GM18873 (cell line): ENCODE results near the gene RAPGEF3.

ENCODE experiments used
- ATAC-seq: cut with Tn5 transposase; IDR thresholded peaks from one replicate; pipeline ENCODE4 v1.9.1; 2021; ENCODE audit warnings: mild to moderate bottlenecking, moderate library complexity, moderate number of reproducible peaks; ENCODE audit not compliant: unreplicated experiment, low FRiP score

The RAPGEF3 gene

DNA sequence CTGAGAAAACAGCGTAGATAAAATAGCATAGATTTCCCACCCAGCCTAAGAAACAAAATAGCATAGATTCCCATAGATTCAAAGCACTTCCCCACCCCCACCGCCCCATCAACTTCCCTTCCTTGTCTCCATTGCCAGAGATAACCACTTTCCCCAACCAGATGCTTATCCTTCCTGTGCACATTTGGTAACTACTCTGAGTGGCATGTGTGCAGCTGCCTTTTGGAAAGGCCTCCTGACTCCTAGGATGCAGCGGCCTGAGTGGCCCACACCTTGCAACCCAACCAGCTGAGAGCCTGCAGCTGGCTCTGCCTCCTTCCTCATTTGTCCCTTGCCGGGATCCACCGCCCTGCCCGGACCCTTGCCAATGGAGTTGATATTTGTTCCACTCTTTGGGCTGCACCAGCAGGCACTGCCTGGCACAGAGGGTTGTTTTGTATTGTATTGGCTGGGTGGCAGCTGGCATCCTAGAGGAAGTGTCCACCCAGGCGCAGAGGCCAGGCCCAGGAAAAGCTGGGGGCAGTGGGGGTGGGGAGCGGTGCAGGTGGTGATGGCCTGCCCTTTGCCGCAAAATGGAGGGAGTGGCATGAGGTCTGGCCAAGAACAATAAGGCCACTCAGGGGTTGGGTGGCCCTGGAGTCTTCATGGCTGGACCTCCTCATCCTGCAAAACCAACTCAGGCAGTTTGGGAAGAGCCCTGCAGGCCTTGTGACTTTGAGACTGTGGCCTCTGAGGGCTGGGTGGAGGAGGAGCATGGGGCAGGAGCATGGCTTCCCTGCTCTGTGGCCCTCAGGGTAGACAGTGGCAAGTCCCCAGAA is 19.3 kb upstream of the RAPGEF3 start:
- no peak for ATAC-seq

DNA sequence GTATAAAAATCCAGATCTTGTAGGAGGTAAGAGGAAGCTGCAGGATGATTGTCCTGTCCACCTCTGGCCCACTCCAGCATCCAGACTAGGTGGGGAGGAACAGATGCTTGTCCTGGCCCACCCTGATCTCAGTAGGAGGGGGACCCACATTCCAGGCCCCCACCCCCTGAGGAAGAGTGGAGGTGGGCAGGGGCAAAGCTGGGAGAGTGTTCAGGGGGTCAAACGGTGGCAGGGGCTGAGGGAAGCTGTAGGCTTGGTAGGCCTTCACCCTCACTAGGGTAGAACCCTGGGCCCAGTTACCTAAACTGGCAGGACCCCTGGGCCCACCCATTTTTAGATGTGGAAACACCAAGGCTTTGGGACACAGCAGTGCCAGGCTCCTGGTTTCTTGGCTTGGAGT is 18.5 kb upstream of the RAPGEF3 start:
- ATAC-seq: no peak

DNA sequence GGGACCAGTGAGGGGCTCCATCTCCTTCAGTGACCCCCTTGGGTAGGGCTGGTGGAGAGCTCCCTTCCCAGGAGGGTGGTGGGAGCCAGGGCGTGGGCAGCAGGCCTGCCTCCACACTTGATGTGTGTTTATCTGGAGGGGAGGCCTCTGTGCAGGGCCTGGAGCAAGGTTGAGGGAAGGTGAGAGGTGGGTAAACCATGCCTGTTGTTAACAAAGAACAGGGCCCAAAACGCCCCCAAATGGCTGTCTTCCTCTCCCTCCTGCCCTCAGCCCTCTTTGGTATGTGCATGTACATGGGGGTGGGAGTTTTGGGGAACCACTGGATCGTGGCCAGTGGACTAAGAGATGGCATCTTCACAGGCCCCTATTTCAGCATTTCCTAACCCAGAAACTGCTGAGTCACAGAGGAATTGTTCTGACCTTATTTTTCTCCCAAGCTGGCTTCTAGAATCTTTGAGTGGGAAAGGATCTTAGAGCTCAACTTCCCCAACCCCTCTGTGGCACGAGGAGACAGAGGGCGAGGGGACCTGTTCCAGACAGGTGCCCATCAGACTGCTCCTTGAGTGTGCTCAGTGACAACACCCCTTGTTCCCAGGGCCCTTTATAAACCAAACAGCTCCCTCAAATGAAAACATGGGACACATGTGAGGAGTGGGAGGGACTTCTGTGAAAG is 17.9 kb upstream of the RAPGEF3 start:
- no peak for ATAC-seq

DNA sequence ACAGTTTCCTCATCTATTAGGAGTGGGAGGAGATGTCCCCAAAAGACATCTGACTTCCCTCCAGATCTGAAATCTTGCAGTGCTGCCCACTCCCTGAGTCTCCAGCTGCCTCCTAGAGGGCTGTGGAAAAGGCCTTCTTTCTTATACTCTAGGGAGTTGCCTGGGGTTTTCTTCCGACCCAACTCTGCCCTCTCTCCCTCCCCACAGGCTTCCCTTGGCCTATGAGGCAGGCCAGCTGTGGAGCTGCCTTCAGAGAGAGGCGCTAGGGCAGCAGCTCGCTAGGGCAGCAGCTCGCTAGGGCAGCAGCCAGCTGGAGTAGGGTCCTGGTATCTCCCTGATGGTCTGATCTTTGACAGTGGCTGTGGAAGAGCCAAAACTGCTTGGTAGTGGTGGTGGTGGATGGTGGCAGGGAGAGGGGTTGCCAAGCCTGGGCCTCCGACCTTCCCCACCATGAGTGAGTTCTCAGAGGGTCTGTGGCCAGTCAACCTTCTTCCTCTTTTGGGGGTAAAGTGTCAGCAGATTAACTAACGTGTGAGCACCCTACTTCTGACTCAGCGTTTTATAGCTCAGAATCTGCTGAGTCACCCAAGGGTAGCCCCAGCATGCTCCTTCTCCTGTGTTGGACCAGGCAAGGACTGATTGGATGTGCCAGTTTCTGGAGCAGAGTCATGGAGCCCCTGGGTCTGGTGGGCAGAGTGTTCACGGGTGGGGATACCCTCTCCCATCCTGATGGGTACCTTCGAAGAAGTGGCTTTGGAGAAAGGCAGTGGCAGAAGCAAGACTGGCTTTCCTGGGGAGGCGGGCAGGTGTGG is 16.6 kb upstream of the RAPGEF3 start:
- no peak for ATAC-seq

DNA sequence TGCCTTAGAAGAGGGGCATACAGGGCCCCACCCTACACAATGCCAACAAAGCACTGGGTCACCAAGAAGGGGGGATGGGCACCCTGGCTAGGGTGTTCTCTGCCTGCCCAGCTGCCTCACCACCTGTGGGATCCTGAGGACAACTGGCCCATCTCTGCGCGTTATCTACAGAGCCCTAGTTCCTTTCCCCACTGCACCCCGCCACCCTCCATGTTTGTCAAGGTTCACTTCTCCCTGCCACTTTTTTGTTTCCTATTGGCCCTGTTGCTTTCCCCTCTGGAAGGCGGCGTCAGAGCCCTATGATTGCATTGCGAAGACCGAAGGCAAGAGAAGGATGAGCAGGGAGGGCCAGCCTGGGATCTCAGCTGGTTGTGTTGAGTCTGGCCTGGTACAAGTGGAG is 16.0 kb upstream of the RAPGEF3 start:
- no peak for ATAC-seq

DNA sequence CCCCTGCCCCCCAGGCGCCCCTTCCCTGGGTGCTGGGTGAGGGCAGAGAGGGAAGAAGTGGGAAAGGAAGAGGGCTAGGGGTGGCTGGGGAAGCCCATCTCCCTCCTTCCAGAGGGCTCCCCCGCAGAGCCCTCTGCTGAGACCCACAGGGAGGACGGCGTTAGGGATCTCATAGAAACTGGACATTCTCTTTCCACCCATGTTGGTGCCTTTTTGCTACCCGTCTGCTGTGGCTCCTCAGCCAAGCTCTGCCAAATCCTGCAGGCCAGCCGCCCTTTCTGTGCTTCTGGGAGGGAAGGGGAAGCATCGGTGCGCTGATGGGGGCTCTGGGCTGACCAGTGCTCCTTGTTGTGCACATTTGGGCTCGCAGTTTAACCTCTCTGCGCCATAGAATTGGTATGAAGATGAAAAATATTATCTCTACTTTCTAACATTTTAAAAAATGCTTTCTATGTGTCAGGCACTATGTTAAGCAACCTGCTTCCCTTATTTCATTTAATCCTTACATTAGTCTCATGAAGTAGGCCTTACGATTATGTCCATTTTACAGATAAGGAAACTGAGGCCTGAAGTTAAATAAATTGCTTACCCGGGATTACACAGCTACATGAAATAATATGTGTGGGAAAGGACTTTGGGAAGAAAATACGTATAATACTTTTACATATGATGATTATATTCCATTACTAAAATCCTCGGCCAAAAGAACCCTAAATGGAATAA is 15.3 kb upstream of the RAPGEF3 start:
- no peak for ATAC-seq

DNA sequence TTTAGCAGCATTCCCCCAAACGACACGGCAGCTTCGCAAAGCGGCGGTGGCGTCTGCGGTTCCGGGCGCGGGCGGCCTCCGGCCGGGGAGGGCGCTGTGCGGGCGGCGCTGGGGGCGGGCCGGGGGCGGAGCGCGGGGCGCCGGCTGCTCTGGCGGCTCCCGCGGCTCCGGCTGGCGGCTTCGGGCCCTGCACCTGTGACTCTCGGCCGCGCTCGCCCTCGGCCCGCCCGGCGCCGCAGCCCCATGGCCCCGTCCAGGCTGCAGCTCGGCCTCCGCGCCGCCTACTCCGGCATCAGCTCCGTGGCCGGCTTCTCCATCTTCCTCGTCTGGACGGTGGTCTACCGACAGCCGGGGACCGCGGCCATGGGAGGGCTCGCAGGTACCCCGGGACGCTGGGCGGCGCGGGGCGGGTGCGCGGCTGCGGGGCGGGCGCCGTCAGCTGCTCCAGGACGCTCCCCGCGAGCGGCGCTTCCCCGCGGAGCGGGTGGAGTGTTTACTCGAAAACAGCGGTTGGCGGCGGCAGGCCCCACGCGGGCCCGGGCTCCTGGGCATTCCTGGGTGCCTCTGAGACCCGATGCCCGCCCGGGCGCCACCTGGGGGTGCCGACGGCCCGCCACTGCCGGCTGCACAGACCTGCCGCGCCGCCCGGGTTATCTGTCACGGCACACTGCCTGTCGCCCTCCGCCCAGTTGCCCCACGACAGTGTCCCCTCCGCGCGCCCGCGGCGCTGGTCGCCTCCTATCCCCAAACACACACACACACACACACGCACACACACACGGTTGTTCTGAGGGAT is 14.6 kb upstream of the RAPGEF3 start, which contains the start of gene SLC48A1:
Gene SLC48A1, plus strand, starts transcription at position 177 of the 796 bp plus-strand sequence. Its CDS starts 67 bp downstream, at position 244.
- ATAC-seq: peak; percentile 64

DNA sequence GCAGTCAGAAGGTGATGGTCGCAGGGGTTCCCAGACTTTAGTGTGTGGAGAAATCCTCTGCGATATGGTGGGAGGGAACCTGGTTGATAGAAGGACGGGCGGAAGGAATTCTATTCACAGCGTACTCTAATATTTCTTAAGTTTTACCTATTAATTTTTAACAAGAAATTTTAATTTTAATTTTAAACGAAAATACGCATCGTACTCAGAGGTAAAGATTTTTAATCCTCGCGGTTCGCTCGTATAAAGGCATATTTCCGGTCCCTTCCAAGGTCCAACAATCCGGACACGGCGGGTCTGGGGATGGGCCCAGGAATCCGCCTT is 14.0 kb upstream of the RAPGEF3 start:
- no peak for ATAC-seq

DNA sequence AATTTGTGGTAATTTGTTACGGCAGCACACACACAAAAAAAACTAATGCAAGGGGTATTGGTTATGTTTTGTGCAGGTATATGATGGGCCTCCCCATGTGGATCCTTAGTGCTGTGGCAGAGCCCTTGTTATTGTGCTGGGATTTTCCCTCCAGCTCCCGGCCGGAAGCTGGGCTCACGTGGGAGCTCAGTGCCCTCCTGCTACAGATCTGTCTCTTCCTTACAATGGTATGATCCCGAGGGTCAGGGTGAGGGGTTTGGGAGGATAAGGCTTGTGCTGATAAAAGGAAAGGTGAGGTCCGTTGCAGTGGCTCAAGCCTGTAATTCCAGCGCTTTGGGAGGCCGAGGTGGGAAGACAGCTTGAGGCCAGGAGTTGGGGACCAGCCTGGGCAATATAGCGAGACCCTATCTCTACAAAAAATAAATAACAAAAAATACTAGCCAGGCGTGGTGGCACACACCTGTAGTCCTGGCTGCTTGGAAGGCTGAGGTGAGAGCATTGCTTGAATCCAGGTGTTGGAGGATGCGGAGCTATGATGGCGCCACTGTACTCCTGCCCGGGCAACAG is 13.5 kb upstream of the RAPGEF3 start:
- ATAC-seq: no peak

DNA sequence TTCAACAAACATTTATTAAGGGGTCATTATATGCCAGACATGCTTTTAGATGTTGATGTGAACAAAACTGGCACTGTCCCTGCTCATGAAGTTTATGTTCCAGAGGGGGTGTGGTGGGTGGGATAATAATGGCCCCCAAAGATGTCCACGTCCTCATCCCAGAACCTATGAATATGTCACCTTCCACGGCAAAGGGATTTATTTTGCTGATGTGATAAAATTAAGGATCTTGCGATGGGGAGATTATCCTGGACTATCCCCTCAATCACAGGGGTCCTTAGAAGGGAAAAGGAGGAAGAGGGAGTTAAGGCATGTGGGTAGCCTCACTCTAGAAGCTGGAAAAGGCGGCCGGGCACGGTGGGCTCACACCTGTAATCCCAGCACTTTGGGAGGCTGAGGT is 12.6 kb upstream of the RAPGEF3 start:
- no peak for ATAC-seq

DNA sequence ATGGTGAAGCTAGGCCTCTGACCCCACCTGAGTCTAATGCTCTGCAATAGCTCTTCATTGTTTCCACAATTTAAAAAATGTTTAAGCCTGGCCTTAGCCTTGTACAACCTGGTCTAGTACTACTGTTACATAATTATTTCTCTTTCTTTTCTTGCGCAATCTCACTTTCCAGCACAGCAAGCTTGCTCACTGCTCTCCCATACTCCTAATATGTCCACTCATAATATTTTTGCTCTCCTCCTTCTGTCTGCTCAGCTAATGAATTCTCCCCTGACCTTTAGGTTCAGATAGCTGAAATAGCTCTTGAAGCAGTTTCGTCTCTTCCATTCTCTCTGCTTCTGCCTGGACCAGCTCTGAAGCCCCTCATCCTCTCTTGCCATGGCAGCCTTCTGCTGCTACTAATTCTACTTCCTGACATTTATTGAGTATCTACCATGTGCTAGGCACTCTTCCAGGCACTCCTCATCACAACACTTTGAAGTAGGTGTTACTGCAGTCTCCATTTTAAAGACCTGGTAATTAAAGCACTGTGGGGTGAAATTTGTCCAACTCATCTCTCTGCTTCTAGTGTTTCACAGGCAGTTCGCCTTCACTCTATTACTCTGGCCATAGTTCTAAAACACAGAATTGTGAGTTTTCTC is 11.5 kb upstream of the RAPGEF3 start:
- no peak for ATAC-seq

DNA sequence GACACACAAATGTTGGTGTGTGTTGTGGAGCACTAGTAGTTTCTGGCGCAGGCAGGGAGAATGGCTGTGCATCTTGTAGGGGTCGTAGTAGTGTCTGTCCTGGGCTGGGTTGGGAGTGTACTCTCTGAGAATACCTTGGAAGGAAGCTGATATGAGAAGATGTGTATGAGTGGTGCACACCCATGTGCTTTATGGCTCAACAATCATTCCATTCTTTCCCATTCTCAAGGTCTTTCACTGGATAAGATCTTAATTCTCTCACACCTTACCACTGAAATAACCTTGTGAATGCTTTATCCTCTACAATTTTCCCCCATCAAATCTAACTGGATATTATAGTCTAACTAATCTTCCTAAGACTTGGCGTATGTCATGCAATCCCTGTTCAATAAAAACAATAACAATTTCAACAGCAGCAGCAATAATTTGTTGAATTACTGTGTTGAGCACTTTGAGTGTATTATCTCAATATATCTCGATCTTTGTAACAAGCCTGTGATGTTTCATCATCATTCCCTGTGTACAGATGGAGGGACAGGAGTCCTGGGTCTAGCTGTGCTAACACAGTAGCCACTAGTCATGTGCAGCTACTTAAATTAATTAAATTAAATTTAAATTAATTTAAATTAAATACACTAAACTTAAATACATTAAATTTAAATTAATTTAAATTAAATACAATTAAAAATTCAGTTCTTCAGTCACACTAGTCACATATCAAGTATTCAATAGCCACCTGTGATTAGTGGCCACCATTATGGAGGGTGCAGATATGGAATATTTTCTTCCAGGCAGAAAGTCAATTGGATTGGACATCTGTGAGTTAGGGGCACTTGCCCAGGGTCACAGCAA is 10.8 kb upstream of the RAPGEF3 start:
- no peak for ATAC-seq

DNA sequence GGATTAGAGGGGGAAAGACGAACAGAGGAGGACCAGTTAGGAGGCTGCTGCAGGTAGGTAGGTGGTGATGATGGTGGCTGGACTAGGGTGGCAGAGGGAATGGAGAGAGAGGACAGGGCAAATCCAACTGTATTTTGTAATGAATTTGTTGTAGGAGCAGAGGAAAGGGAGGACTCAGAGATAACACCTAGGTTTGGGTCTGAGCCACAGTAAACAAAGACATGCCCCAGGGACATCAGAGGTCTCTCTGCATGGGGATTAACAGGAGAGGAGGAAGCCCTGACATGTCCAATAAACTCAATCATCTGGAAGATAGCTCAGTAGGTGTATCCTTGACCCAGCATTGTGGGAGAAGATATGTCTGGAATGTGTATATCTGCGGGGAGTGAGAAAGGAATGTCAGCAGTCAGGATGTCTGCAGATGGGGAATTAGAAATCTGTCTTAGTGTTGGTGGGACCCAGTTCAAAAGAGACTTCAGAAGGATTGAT is 9.7 kb upstream of the RAPGEF3 start:
- ATAC-seq: no peak

DNA sequence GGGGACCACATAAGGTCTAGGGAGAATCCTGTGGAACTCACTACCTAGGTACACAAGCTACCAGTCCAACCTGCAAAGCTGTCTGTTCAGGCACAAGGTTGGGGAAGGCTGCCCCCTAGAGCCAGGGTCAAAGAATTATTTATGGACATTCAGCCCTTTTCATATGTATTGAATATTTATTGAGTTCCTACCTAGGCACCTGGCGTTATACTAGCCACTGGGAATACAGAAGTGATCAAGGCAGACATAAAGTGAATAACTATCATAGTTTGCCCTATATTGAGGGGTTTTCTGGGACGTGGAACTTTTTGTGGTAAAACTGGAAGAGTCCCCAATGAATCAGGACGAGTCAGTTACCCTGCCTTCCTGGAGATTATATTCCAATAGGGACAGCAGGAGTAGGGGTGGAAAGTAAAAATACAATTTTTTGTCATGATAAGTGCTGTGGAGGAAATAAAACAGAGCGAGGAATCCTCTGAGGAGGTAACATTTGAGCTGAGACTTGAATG is 8.6 kb upstream of the RAPGEF3 start:
- ATAC-seq: no peak

DNA sequence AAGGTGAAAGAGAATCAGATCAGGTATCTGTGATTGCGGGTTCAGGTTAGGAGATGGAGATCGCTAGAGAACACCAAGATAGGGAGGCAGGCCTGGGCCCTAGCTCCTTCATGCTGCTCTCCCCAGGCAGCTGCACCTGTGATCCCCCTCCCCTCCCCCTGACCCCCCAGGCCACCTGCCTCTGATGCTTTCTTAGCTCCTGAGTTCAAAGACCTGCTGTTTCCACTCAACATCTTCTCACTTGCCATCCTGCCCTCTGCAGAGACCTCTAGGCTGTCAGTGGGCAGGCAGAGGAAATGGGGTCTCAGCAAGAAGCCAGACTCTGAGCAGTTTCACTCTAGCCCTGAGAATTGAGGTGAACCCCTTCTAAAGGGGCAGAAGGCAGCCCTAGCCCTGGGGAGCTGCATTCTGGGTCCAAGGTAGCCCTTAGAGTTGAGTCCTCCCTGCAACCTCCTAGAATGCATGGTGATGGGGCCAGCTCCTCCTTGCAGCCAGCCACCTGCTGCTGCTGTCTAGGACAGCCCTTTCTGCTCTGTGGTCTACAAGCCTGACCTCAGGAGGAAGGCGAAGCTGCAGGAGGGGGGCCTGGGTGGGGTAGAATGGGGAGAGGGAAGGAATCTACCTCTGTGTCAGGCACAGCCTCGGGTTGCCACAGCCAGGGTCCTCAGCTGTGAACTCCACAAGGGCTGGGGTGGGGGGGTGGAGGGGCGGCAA is 8.0 kb upstream of the RAPGEF3 start:
- ATAC-seq: no peak

DNA sequence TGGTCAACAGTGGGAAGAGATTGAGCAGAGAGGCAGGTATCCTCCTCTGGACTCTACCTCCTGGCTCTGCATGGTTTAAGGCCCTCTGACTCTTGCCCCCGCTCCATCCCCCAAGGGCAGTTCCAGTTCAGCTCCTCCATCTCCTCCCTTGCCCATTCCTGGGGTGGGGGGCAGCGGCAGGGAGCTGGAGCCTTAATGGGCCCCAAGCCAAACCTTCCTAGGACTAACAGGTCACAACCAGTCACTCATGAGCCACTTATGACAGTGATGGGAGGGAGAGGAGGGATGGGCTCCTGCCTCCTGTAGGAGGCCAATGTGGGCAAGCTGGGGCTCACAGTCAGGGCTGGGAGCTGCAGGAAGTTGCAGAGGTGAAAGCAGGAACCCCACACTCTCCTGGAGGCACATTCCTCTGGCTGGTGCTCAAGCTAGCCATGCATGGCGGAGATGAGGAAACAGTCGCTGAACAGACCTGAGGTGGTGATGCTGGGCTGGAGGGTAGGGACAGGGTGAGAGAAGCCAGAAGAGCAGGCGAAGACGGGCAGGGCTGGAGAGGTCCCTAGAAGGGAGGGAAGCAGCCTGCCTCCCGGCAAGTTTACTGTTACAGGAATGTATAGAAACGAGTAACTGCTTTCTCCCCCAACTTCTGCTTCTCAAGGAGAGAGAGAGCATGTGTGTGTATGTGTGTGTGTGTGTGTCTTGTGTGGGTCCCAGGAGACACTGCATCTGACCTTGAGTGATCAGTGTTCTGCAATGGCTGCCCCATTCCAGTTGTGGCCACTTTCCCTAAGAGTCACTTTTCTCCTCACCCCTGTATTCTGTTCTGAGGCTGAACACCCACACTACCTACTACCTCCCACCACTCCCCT is 5.0 kb upstream of the RAPGEF3 start:
- ATAC-seq: no peak
